Upper lobe of right lung (tissue), 1 donor: ENCODE measurements around the gene MRPS34. TPM values are rescaled to one million over a fixed set of nuclear protein-coding genes. Genes with fewer than 3 reads are reported as not detected.

Experiments
- ATAC-seq: fragments of 200-7000 bp; cut with Tn5 transposase; one replicate; pipeline ENCODE4 v1.9.1; 2020; ENCODE audit warnings: mild to moderate bottlenecking, moderate library complexity
- DNase-seq: peaks from one replicate; pipeline ENCODE4 v3.0.0-alpha.2; 2020
- H3K27ac ChIP-seq: fragments of 200-600 bp; one replicate; pipeline ENCODE4 v1.8.0; 2022
- H3K27me3 ChIP-seq: fragments of 200-600 bp; one replicate; pipeline ENCODE4 v1.8.0; 2022; ENCODE audit warnings: mild to moderate bottlenecking
- H3K36me3 ChIP-seq: fragments of 200-600 bp; one replicate; pipeline ENCODE4 v1.8.0; 2022
- H3K4me1 ChIP-seq: fragments of 200-600 bp; one replicate; pipeline ENCODE4 v1.8.0; 2022
- H3K4me3 ChIP-seq: fragments of 200-600 bp; one replicate; pipeline ENCODE4 v1.8.0; 2022; ENCODE audit warnings: mild to moderate bottlenecking
- H3K9me3 ChIP-seq: fragments of 200-600 bp; one replicate; pipeline ENCODE4 v1.8.0; 2022
- CTCF ChIP-seq: fragments of 200-600 bp; IDR thresholded peaks from one replicate; pipeline ENCODE4 v1.8.0; 2022; ENCODE audit warnings: antibody characterized with exemption
- intact Hi-C: fragments of 100-400 bp; cut with DNase I; formaldehyde crosslinking; loops from one replicate; pipeline ENCODE4 v1.11.0; 2022
- total RNA-seq: library from RNA; stranded (reverse); fragmentation: NEBNext Ultra II Directional; extraction: Animal tissue kit (Norgen Biotek cat#: 25700); gene quantifications from one replicate; pipeline ENCODE4 v1.2.1, GENCODE V29; 2021
- donor health status: DM: no; HTN: yes; CAD: no; lungs with severe emphysema.

The MRPS34 gene
- total RNA-seq, 1 donor from 2014 or later, result 62.7 TPM

- Histone ChIP-seq H3K27ac (no peak overlapping the region), H3K27me3 (no peaks in the 10 kb centered on the region), H3K4me1 (no peaks in the 10 kb centered on the region), H3K36me3 (peaks cover 15% of the 10 kb centered on the region), H3K4me3 (peak overlapping the region; percentile 29), H3K9me3 (no peaks in the 10 kb centered on the region)
- DNase-seq, result peak; percentile 66
- no peak for ATAC-seq
- TF ChIP-seq CTCF, result no peak
- intact Hi-C loops, result no loop called here
Observed at GRCh38 chr16:1792836-1793577, 20.1 kb upstream of the MRPS34 start.

DNA sequence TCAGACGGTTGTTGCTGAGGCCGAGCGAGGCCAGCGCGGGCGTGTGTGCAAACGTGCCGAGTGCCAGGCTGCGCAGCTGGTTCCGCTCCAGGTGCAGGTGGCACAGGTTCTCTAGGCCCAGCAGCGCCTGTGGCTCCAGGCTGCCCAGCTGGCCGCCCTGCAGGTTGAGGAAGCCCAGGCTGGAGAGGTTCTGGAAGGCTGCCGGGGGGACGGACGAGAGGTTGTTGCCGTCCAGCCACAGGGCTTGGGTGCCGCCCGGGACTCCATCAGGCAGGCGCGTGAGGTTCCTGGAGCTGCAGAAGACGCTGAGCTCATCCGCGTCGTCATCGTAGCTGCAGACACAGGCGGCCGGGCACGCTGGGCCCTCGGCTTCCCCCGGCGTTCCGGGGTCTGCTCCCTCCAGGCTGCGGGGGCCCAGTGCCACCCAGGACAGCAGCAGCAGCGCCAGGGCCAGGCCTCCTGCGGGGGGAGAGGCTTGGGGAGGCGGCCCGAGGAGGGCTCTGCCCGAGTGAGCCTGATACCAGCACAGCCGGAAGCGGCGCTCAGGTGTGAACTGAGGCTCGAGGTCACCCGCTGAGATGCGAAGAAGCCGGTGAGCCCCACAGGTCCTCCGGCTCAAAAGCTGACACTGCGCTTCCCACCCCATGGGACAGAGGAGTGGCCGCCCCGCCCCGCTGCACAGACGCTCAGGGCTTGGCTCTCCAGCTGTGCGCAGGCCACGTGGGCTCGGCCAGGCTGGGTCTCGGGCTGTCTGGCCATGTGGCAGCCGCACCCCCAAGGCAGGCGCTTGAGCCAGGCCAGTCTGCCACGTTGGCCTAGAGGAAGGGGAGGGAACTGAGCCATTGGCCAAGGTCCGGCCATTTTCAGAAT lies 19.2 kb upstream of the MRPS34 start:
- H3K27ac ChIP-seq, result no peak overlapping the region
- ATAC-seq, result no peak
- H3K9me3 ChIP-seq, result no peaks in the 10 kb centered on the region
- H3K27me3 ChIP-seq, result no peaks in the 10 kb centered on the region
- DNase-seq, result peak; percentile 63
- no peaks in the 10 kb centered on the region for H3K4me1 ChIP-seq
- intact Hi-C loops, result no loop called here
- no peak overlapping the region for H3K4me3 ChIP-seq
- peaks cover 22% of the 10 kb centered on the region for H3K36me3 ChIP-seq
- no peak for TF ChIP-seq CTCF

GRCh38 chr16:1791256-1791942 lies 18.5 kb upstream of the MRPS34 start:
- no peak for TF ChIP-seq CTCF
- no peaks in the 10 kb centered on the region for H3K27me3 ChIP-seq
- no peak for ATAC-seq
- H3K9me3 ChIP-seq, result no peaks in the 10 kb centered on the region
- peak; percentile 60 for DNase-seq
- no peak overlapping the region for H3K4me3 ChIP-seq
- H3K27ac ChIP-seq, result no peak overlapping the region
- no peaks in the 10 kb centered on the region for H3K4me1 ChIP-seq
- H3K36me3 ChIP-seq, result peaks cover 29% of the 10 kb centered on the region
- intact Hi-C loops, result no loop called here

DNA sequence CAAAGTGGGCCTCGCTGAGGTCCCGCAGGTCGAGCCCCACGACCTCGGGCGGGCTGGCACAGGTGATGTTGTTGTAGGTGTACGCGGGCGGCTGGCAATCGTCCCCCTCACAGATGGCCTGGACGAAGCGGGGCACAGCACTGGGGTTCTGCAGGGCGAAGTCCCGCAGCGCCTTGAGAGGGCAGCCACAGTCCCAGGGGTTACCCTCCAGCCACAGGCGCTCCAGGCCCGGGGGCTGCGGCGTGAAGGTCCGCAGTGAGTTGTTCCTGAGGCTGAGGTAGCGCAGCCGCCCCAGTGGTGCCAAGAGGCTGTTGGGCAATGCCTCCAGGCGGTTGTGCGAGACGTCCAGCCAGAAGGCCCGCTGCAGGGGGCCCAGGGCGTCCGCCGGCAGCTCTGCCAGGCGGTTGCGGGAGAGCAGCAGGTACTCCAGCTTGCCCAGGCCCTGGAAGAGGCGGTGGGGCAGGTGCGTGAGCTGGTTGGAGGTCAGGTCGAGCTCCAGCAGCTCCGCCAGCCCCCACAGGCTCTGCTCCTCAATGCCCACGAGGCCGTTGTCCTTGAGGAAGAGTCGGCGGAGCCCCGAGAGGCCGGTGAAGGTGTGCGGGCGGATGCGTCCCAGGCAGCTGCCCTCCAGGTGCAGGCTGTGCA lies 17.8 kb upstream of the MRPS34 start:
- ATAC-seq (no peak), DNase-seq (peak; percentile 63)
- intact Hi-C loops, result no loop called here

More for the DNA sequence above, 17.8 kb upstream of the MRPS34 start:
- Histone ChIP-seq H3K27ac (no peak overlapping the region), H3K4me1 (no peaks in the 10 kb centered on the region), H3K36me3 (peaks cover 29% of the 10 kb centered on the region), H3K4me3 (no peak overlapping the region), H3K9me3 (no peaks in the 10 kb centered on the region), H3K27me3 (no peaks in the 10 kb centered on the region)
- no peak for TF ChIP-seq CTCF
